ENCODE results near the gene G6PC1. TPM values are rescaled to one million over a fixed set of nuclear protein-coding genes. Genes with fewer than 3 reads are reported as not detected.

The G6PC1 gene
- total and polyA plus RNA-seq, 2 of the 13 experiments (the other 11 are each of a cell fraction or from before 2014, with no cell fraction given): 1.7 to 37.9 TPM

- CTCF ChIA-PET (ENCODE audit: low intra/inter-chr PET ratio, low total read pairs): no interaction called here
- no peak for TF ChIP-seq GFI1 (CRISPR knock-in tag; IDR thresholded peaks at IDR 0.05; ENCODE audit: borderline replicate concordance)
- TF ChIP-seq LCORL (IDR thresholded peaks at IDR 0.05): no peak
- TF ChIP-seq LCORL (CRISPR knock-in tag; IDR thresholded peaks at IDR 0.05): no peak
- TF ChIP-seq ZNF510 (CRISPR knock-in tag; IDR thresholded peaks at IDR 0.05; ENCODE audit: low read depth): no peak
- TF ChIP-seq YEATS4 (CRISPR knock-in tag; IDR thresholded peaks at IDR 0.05; ENCODE audit: borderline replicate concordance): peak; percentile 30
- TF ChIP-seq ZNF407 (CRISPR knock-in tag; IDR thresholded peaks at IDR 0.05; ENCODE audit: not compliant biosample characterization): peak; percentile 33
- TF ChIP-seq TAF15 (IDR thresholded peaks at IDR 0.05; ENCODE audit: low read depth, low read length, poor library complexity, severe bottlenecking): no peak
- no peak for TF ChIP-seq ZHX2 (IDR thresholded peaks at IDR 0.05; ENCODE audit: low read depth)
- TF ChIP-seq ZHX2 (CRISPR knock-in tag; IDR thresholded peaks at IDR 0.05; ENCODE audit: borderline replicate concordance): no peak
These were observed 34.4 kb upstream of the G6PC1 start for GRCh38 chr17:42866216-42866615.

More at GRCh38 chr17:42866216-42866615, 34.4 kb upstream of the G6PC1 start:
- no peak for FAIRE-seq
- H4K20me1 ChIP-seq (ENCODE audit: insufficient read depth, low read length): no peaks in the 10 kb centered on the region
- no peaks in the 10 kb centered on the region for H3K36me3 ChIP-seq (replicated peaks in 1 of 2; ENCODE audit: control insufficient read depth in 1 of 2, insufficient read depth in 2 of 2, low read length in 2 of 2)
- H3K9me3 ChIP-seq (ENCODE audit: low read length): peaks cover 9% of the 10 kb centered on the region
- peak overlapping the region; percentile 25; the same call in 1 of the 2 replicates for H3K9ac ChIP-seq (ENCODE audit: insufficient read depth, low read depth, low read length)
- peak overlapping the region; percentile 62 for H3K27ac ChIP-seq (ENCODE audit: extremely low read length, insufficient read depth, low read length)
- H2AFZ ChIP-seq (ENCODE audit: low read length): no peak overlapping the region
- ATAC-seq: peak; percentile 60
- no peak for DNase-seq (ENCODE audit: low spot score)
- WGBS (ENCODE audit: low lambda C conversion rate): 7% methylated on average over 3 of the region's 4 CpGs
- no peaks in the 10 kb centered on the region for H3K79me2 ChIP-seq (ENCODE audit: insufficient read depth, low read length)
- no peaks in the 10 kb centered on the region for H3K27me3 ChIP-seq (ENCODE audit: control insufficient read depth in 1 of 2, insufficient read depth in 2 of 2, low read length in 2 of 2)
- POLR2A ChIA-PET: interaction anchor here (0.5 to 3.8 kb wide), 18 partner anchors 12 to 484 kb away, joined by 3 to 36 read pairs (median 11); partner anchors contain the start of genes AOC3, BECN1, RPL27 and WNK4
- H3K4me2 ChIP-seq (ENCODE audit: low read depth, low read length): peak overlapping the region; percentile 79
- BruUV-seq (replicated peaks): no TSS peak
- in situ Hi-C loops (cut with HindIII; ENCODE audit: extremely low pct_ligation_motif_present, low pct_unique_long_range_greater_than_20kb) (no loop called here), intact Hi-C loops (cut with micrococcal nuclease; ENCODE audit: unreplicated experiment) (loop anchor here (2.0 kb wide), 1 partner anchor 13 kb away; no protein-coding TSS in a partner anchor)
- H3K4me3 ChIP-seq (replicated peaks in 1 of 3; ENCODE audit: insufficient read depth in 1 of 3, low read depth in 2 of 3, low read length in 3 of 3): peak overlapping the region; percentile 5 to 44 (median 21)
- H3K4me1 ChIP-seq (ENCODE audit: insufficient read depth, low read length): peaks cover 67% of the 10 kb centered on the region

Measured in HepG2 (cell line).